ENCODE data around the gene FTO.

GRCh38 chr16:54069601-54070239 lies 365.8 kb downstream of the FTO start:
- TF ChIP-seq FOXP2 (optimal IDR thresholded peaks at IDR 0.05; ENCODE audit: control extremely low read depth, extremely low read length, insufficient read depth) (no peak), EZH2 (IDR thresholded peaks at IDR 0.05) (no peak)

Data from SK-N-MC (cell line).